Measurements from ENCODE around the gene OR10R2.

OR10R2 gene

GRCh38 chr1:158509471-158510156 lies 37.6 kb downstream of the OR10R2 start:
- no peak overlapping the region for H2BK12ac ChIP-seq (ENCODE audit: low read length)
- H2AFZ ChIP-seq (ENCODE audit: insufficient read depth, low read length, poor library complexity) = no peak overlapping the region
- H2AK5ac ChIP-seq (ENCODE audit: low read length) = no peak overlapping the region
- H4K12ac ChIP-seq (ENCODE audit: low read depth, low read length) = no peak overlapping the region
- H3K9me3 ChIP-seq (ENCODE audit: insufficient read depth, low read depth, low read length) = no peaks in the 10 kb centered on the region
- no CpG with 5 or more reads among the region's 4 CpGs for WGBS (ENCODE audit: extremely low coverage, insufficient coverage, insufficient read length)
- H3K27me3 ChIP-seq (ENCODE audit: insufficient read depth, low read length) = no peaks in the 10 kb centered on the region
- no peaks in the 10 kb centered on the region for H3K79me2 ChIP-seq (ENCODE audit: control insufficient read depth, insufficient read depth, low read length, poor library complexity)
- no peak overlapping the region for H3K4ac ChIP-seq (ENCODE audit: low read depth, low read length)
- H3K36me3 ChIP-seq (ENCODE audit: control insufficient read depth in 1 of 2, insufficient read depth in 2 of 2, low read length in 2 of 2) = no peaks in the 10 kb centered on the region
- H3K14ac ChIP-seq (ENCODE audit: low read length) = no peak overlapping the region
- no peak overlapping the region for H3K4me2 ChIP-seq (ENCODE audit: low read length)
- H3K79me1 ChIP-seq (ENCODE audit: low read length) = no peaks in the 10 kb centered on the region
- H3K9ac ChIP-seq (ENCODE audit: low read length) = no peak overlapping the region
- H4K8ac ChIP-seq (ENCODE audit: low read depth, low read length) = no peak overlapping the region
- H3K4me3 ChIP-seq (ENCODE audit: low read depth, low read length) = no peak overlapping the region
- no peak overlapping the region for H3K23ac ChIP-seq (ENCODE audit: low read length)
- H2BK120ac ChIP-seq (ENCODE audit: insufficient read depth, low read length, poor library complexity) = no peak overlapping the region
- H3K4me1 ChIP-seq (ENCODE audit: control insufficient read depth in 1 of 2, insufficient read depth in 2 of 2, low read length in 2 of 2) = no peaks in the 10 kb centered on the region
- H3K18ac ChIP-seq (ENCODE audit: low read length) = no peak overlapping the region
- DNase-seq = no peak
- no peak overlapping the region for H3K27ac ChIP-seq (ENCODE audit: low read depth, low read length)
- no peak overlapping the region for H2BK5ac ChIP-seq (ENCODE audit: low read depth, low read length, poor library complexity)
- no peak overlapping the region for H4K91ac ChIP-seq (ENCODE audit: low read depth, low read length)

- H3K79me2 ChIP-seq (ENCODE audit: control insufficient read depth, insufficient read depth, low read length, poor library complexity) = no peaks in the 10 kb centered on the region
These were observed 44.9 kb downstream of the OR10R2 start for GRCh38 chr1:158516966-158517365.

GRCh38 chr1:158520021-158520420 lies 48.0 kb downstream of the OR10R2 start:
- no peaks in the 10 kb centered on the region for H3K79me2 ChIP-seq (ENCODE audit: control insufficient read depth, insufficient read depth, low read length, poor library complexity)
- no peak overlapping the region for H2BK12ac ChIP-seq (ENCODE audit: low read length)
- no peaks in the 10 kb centered on the region for H3K9me3 ChIP-seq (ENCODE audit: insufficient read depth, low read depth, low read length)
- H3K23ac ChIP-seq (ENCODE audit: low read length) = no peak overlapping the region
- H3K4ac ChIP-seq (ENCODE audit: low read depth, low read length) = no peak overlapping the region
- no peak overlapping the region for H3K9ac ChIP-seq (ENCODE audit: low read length)
- no peak overlapping the region for H3K4me2 ChIP-seq (ENCODE audit: low read length)
- no peak overlapping the region for H2AK5ac ChIP-seq (ENCODE audit: low read length)
- no peak overlapping the region for H4K12ac ChIP-seq (ENCODE audit: low read depth, low read length)
- no peak overlapping the region for H2BK120ac ChIP-seq (ENCODE audit: insufficient read depth, low read length, poor library complexity)
- H3K4me3 ChIP-seq (ENCODE audit: low read depth, low read length) = no peak overlapping the region
- H3K27ac ChIP-seq (ENCODE audit: low read depth, low read length) = no peak overlapping the region
- no peak overlapping the region for H3K18ac ChIP-seq (ENCODE audit: low read length)
- H3K36me3 ChIP-seq (ENCODE audit: control insufficient read depth in 1 of 2, insufficient read depth in 2 of 2, low read length in 2 of 2) = no peaks in the 10 kb centered on the region
- no peaks in the 10 kb centered on the region for H3K4me1 ChIP-seq (ENCODE audit: control insufficient read depth in 1 of 2, insufficient read depth in 2 of 2, low read length in 2 of 2)
- no peak overlapping the region for H4K8ac ChIP-seq (ENCODE audit: low read depth, low read length)
- H4K91ac ChIP-seq (ENCODE audit: low read depth, low read length) = no peak overlapping the region
- H3K27me3 ChIP-seq (ENCODE audit: insufficient read depth, low read length) = no peaks in the 10 kb centered on the region
- WGBS (ENCODE audit: extremely low coverage, insufficient coverage, insufficient read length) = no CpG with 5 or more reads among the region's 1 CpG
- H2AFZ ChIP-seq (ENCODE audit: insufficient read depth, low read length, poor library complexity) = no peak overlapping the region
- H2BK5ac ChIP-seq (ENCODE audit: low read depth, low read length, poor library complexity) = no peak overlapping the region
- DNase-seq = no peak
- H3K14ac ChIP-seq (ENCODE audit: low read length) = no peak overlapping the region
- no peaks in the 10 kb centered on the region for H3K79me1 ChIP-seq (ENCODE audit: low read length)

More at GRCh38 chr1:158516966-158517365, 44.9 kb downstream of the OR10R2 start:
- no peak overlapping the region for H3K4me2 ChIP-seq (ENCODE audit: low read length)
- no peak overlapping the region for H4K91ac ChIP-seq (ENCODE audit: low read depth, low read length)
- no peaks in the 10 kb centered on the region for H3K4me1 ChIP-seq (ENCODE audit: control insufficient read depth in 1 of 2, insufficient read depth in 2 of 2, low read length in 2 of 2)
- H3K14ac ChIP-seq (ENCODE audit: low read length) = no peak overlapping the region
- no peaks in the 10 kb centered on the region for H3K9me3 ChIP-seq (ENCODE audit: insufficient read depth, low read depth, low read length)
- H3K4ac ChIP-seq (ENCODE audit: low read depth, low read length) = no peak overlapping the region
- no peak overlapping the region for H4K8ac ChIP-seq (ENCODE audit: low read depth, low read length)
- no peak overlapping the region for H3K9ac ChIP-seq (ENCODE audit: low read length)
- no peaks in the 10 kb centered on the region for H3K36me3 ChIP-seq (ENCODE audit: control insufficient read depth in 1 of 2, insufficient read depth in 2 of 2, low read length in 2 of 2)
- no peak overlapping the region for H2BK120ac ChIP-seq (ENCODE audit: insufficient read depth, low read length, poor library complexity)
- no peak overlapping the region for H2BK5ac ChIP-seq (ENCODE audit: low read depth, low read length, poor library complexity)
- H3K79me1 ChIP-seq (ENCODE audit: low read length) = no peaks in the 10 kb centered on the region
- H2BK12ac ChIP-seq (ENCODE audit: low read length) = no peak overlapping the region
- H3K23ac ChIP-seq (ENCODE audit: low read length) = no peak overlapping the region
- H3K18ac ChIP-seq (ENCODE audit: low read length) = no peak overlapping the region
- no peak overlapping the region for H4K12ac ChIP-seq (ENCODE audit: low read depth, low read length)
- no peak overlapping the region for H2AFZ ChIP-seq (ENCODE audit: insufficient read depth, low read length, poor library complexity)
- H3K27me3 ChIP-seq (ENCODE audit: insufficient read depth, low read length) = no peaks in the 10 kb centered on the region
- no peak overlapping the region for H3K4me3 ChIP-seq (ENCODE audit: low read depth, low read length)
- H3K27ac ChIP-seq (ENCODE audit: low read depth, low read length) = no peak overlapping the region
- no peak for DNase-seq
- H2AK5ac ChIP-seq (ENCODE audit: low read length) = no peak overlapping the region

GRCh38 chr1:158520955-158521665 lies 49.1 kb downstream of the OR10R2 start:
- Histone ChIP-seq H3K4me2 (ENCODE audit: low read length) (no peak overlapping the region), H2BK120ac (ENCODE audit: insufficient read depth, low read length, poor library complexity) (no peak overlapping the region), H3K79me2 (ENCODE audit: control insufficient read depth, insufficient read depth, low read length, poor library complexity) (no peaks in the 10 kb centered on the region), H3K18ac (ENCODE audit: low read length) (no peak overlapping the region), H3K23ac (ENCODE audit: low read length) (no peak overlapping the region), H2BK12ac (ENCODE audit: low read length) (no peak overlapping the region), H2AFZ (ENCODE audit: insufficient read depth, low read length, poor library complexity) (no peak overlapping the region), H3K79me1 (ENCODE audit: low read length) (no peaks in the 10 kb centered on the region), H3K27ac (ENCODE audit: low read depth, low read length) (no peak overlapping the region), H3K9ac (ENCODE audit: low read length) (no peak overlapping the region), H4K91ac (ENCODE audit: low read depth, low read length) (no peak overlapping the region), H3K4ac (ENCODE audit: low read depth, low read length) (no peak overlapping the region), H4K12ac (ENCODE audit: low read depth, low read length) (no peak overlapping the region), H3K4me1 (ENCODE audit: control insufficient read depth in 1 of 2, insufficient read depth in 2 of 2, low read length in 2 of 2) (no peaks in the 10 kb centered on the region), H3K36me3 (ENCODE audit: control insufficient read depth in 1 of 2, insufficient read depth in 2 of 2, low read length in 2 of 2) (no peaks in the 10 kb centered on the region), H4K8ac (ENCODE audit: low read depth, low read length) (no peak overlapping the region), H3K9me3 (ENCODE audit: insufficient read depth, low read depth, low read length) (no peaks in the 10 kb centered on the region), H3K4me3 (ENCODE audit: low read depth, low read length) (no peak overlapping the region), H3K27me3 (ENCODE audit: insufficient read depth, low read length) (no peaks in the 10 kb centered on the region), H2AK5ac (ENCODE audit: low read length) (no peak overlapping the region), H3K14ac (ENCODE audit: low read length) (no peak overlapping the region), H2BK5ac (ENCODE audit: low read depth, low read length, poor library complexity) (no peak overlapping the region)
- WGBS (ENCODE audit: extremely low coverage, insufficient coverage, insufficient read length) = no CpG with 5 or more reads among the region's 3 CpGs
- no peak for DNase-seq

Measured in trophoblast cell (in vitro differentiated cells and primary cell).